WTC11 (cell line): Measurements from ENCODE around the gene FAT3. TPM values are rescaled to one million over a fixed set of nuclear protein-coding genes. Genes with fewer than 3 reads are reported as not detected.

Experiments
- ATAC-seq: fragments of 200-7000 bp; cut with Tn5 transposase; 2 replicates; pipeline ENCODE4 v1.10.0; 2021; ENCODE audit warnings: mild to moderate bottlenecking, moderate library complexity
- CTCF ChIA-PET: fragments of 300-600 bp; sonication (Branson Sonifier 250); formaldehyde crosslinking; loops from one replicate; lab custom pipeline; 2021; ENCODE audit warnings: antibody characterized with exemption; lab: Charles Lee
- POLR2A ChIA-PET: fragments of 350-600 bp; sonication (Branson Sonifier 250); formaldehyde crosslinking; loops from one replicate; lab custom pipeline; 2021; ENCODE audit warnings: antibody characterized with exemption; lab: Charles Lee
- DNase-seq: peaks from one replicate; pipeline ENCODE4 v3.0.0; 2021; ENCODE audit warnings: low spot score
- H3K27ac Mint-ChIP-seq: 2 replicates; pipeline ENCODE4 v1.8.0; 2021; ENCODE audit warnings: mixed read lengths
- H3K27me3 Mint-ChIP-seq: 2 replicates; pipeline ENCODE4 v1.8.0; 2021; ENCODE audit warnings: low read depth, mild to moderate bottlenecking, moderate library complexity, mixed read lengths
- H3K36me3 Mint-ChIP-seq: 2 replicates; pipeline ENCODE4 v1.8.0; 2021; ENCODE audit warnings: mixed read lengths
- H3K4me1 Mint-ChIP-seq: 2 replicates; pipeline ENCODE4 v1.8.0; 2022; ENCODE audit warnings: mixed read lengths
- H3K4me3 Mint-ChIP-seq: 2 replicates; pipeline ENCODE4 v1.8.0; 2021; ENCODE audit warnings: mild to moderate bottlenecking, moderate library complexity, mixed read lengths
- H3K9me3 Mint-ChIP-seq: 2 replicates; pipeline ENCODE4 v1.8.0; 2021; ENCODE audit warnings: mixed read lengths
- AR ChIP-seq: fragments of 250-450 bp; sonication (Bioruptor Pico); IDR thresholded peaks from 2 replicates; pipeline ENCODE4 v1.9.0; 2021; ENCODE audit warnings: mild to moderate bottlenecking
- CREB1 ChIP-seq: sonication (generic); formaldehyde crosslinking; IDR thresholded peaks from 2 replicates; pipeline ENCODE4 v1.8.0; 2023; ENCODE audit warnings: mild to moderate bottlenecking, missing genetic modification reagents
- FOXK1 ChIP-seq: sonication (generic); formaldehyde crosslinking; IDR thresholded peaks from 2 replicates; pipeline ENCODE4 v1.8.0; 2022; ENCODE audit warnings: mild to moderate bottlenecking, moderate library complexity, missing genetic modification reagents
- NFATC4 ChIP-seq: fragments of 250-450 bp; sonication (Bioruptor Pico); IDR thresholded peaks from 2 replicates; pipeline ENCODE4 v1.9.0; 2021; ENCODE audit warnings: mild to moderate bottlenecking
- NFYB ChIP-seq: sonication (generic); formaldehyde crosslinking; conservative IDR thresholded peaks from 2 replicates; pipeline ENCODE4 v1.8.0; 2022; ENCODE audit warnings: low read depth, missing genetic modification reagents
- NR2C2 ChIP-seq: sonication (generic); formaldehyde crosslinking; IDR thresholded peaks from 2 replicates; pipeline ENCODE4 v1.8.0; 2022; ENCODE audit warnings: mild to moderate bottlenecking, missing genetic modification reagents
- NR3C1 ChIP-seq: sonication (generic); formaldehyde crosslinking; conservative IDR thresholded peaks from 2 replicates; pipeline ENCODE4 v1.8.1; 2023; ENCODE audit warnings: low read depth, mild to moderate bottlenecking, missing genetic modification reagents
- total RNA-seq: library from RNA; stranded (reverse); gene quantifications from 3 replicates; pipeline ENCODE4 v1.2.3, GENCODE V29; 2021
- TF ChIP-seq, protein P1 (sequence below): sonication (generic); formaldehyde crosslinking; IDR thresholded peaks from 2 replicates; pipeline ENCODE4 v1.8.0; 2023; ENCODE audit warnings: missing genetic modification reagents, mild to moderate bottlenecking, borderline replicate concordance
- TF ChIP-seq, protein P2 (sequence below): sonication (generic); formaldehyde crosslinking; IDR thresholded peaks from 2 replicates; pipeline ENCODE4 v1.8.0; 2022; ENCODE audit warnings: missing genetic modification reagents
- TF ChIP-seq, protein P3 (sequence below): sonication (generic); formaldehyde crosslinking; IDR thresholded peaks from 2 replicates; pipeline ENCODE4 v1.8.1; 2022; ENCODE audit warnings: mild to moderate bottlenecking, moderate library complexity, missing genetic modification reagents
- TF ChIP-seq, protein P4 (sequence below): sonication (generic); formaldehyde crosslinking; conservative IDR thresholded peaks from 2 replicates; pipeline ENCODE4 v1.8.1; 2022; ENCODE audit warnings: mild to moderate bottlenecking, missing genetic modification reagents
- TF ChIP-seq, protein P5 (sequence below): sonication (generic); formaldehyde crosslinking; IDR thresholded peaks from 2 replicates; pipeline ENCODE4 v1.8.1; 2023; ENCODE audit warnings: mild to moderate bottlenecking, missing genetic modification reagents
- TF ChIP-seq, protein P6 (sequence below): sonication (generic); formaldehyde crosslinking; IDR thresholded peaks from 2 replicates; pipeline ENCODE4 v1.8.0; 2022; ENCODE audit warnings: mild to moderate bottlenecking, missing genetic modification reagents
- TF ChIP-seq, protein P7 (sequence below): sonication (generic); formaldehyde crosslinking; IDR thresholded peaks from 2 replicates; pipeline ENCODE4 v1.8.0; 2022; ENCODE audit warnings: mild to moderate bottlenecking, missing genetic modification reagents

The FAT3 gene
- total RNA-seq, 1 experiment from 2014 or later = 30.9 TPM

DNA sequence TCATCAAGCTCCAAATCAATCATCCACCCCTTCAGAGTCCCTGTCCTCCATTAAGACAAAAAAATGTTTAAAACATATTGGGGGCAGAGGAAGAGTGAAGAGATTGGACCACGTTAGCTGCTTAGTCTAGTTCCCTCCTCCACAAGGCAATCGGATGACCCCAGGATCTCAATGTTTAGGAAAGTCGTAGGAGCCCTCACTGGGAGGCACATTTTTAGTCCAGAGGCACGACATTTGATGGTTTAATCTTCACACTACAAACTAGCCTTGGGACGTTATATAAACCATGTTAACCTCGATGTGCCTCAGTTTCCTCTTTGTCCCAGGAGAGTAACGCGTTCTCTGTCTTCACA, 588 bp upstream of the FAT3 start:
- H3K9me3 Mint-ChIP-seq = peaks cover 9% of the 10 kb centered on the region
- H3K27ac Mint-ChIP-seq = no peak overlapping the region; the same call in 1 of the 2 replicates
- H3K36me3 Mint-ChIP-seq = peaks cover 12% of the 10 kb centered on the region
- ChIA-PET CTCF (interaction anchor here (1.3 to 2.2 kb wide), 7 partner anchors 12 to 165 kb away, joined by 3 to 8 read pairs (median 5); no protein-coding TSS in a partner anchor), POLR2A (no interaction called here)
- ATAC-seq (no peak), DNase-seq (no peak)
- TF ChIP-seq AR (no peak), NR2C2 (CRISPR knock-in tag) (no peak), NR3C1 (no peak)
- H3K27me3 Mint-ChIP-seq = peaks cover 60% of the 10 kb centered on the region
- H3K4me3 Mint-ChIP-seq = peak overlapping the region; percentile 94
- H3K4me1 Mint-ChIP-seq = peaks cover 64% of the 10 kb centered on the region

GRCh38 chr11:92225125-92225567, 528 bp downstream of the FAT3 start:
- CTCF ChIA-PET = interaction anchor here (0.6 to 2.0 kb wide), 6 partner anchors 9 to 286 kb away, joined by 3 to 14 read pairs (median 6); no protein-coding TSS in a partner anchor
- ATAC-seq = peak; percentile 1; the same call in 1 of the 2 replicates
- H3K27me3 Mint-ChIP-seq = peaks cover 58% of the 10 kb centered on the region
- H3K27ac Mint-ChIP-seq = no peak overlapping the region; the same call in 1 of the 2 replicates
- H3K4me3 Mint-ChIP-seq = peak overlapping the region; percentile 94
- H3K4me1 Mint-ChIP-seq = peaks cover 64% of the 10 kb centered on the region
- TF ChIP-seq CREB1 (CRISPR knock-in tag) (no peak), FOXK1 (CRISPR knock-in tag) (0 out of 2 replicates have a peak, but pooled peaks have one; percentile 7)
- TF ChIP-seq, protein P1, sequence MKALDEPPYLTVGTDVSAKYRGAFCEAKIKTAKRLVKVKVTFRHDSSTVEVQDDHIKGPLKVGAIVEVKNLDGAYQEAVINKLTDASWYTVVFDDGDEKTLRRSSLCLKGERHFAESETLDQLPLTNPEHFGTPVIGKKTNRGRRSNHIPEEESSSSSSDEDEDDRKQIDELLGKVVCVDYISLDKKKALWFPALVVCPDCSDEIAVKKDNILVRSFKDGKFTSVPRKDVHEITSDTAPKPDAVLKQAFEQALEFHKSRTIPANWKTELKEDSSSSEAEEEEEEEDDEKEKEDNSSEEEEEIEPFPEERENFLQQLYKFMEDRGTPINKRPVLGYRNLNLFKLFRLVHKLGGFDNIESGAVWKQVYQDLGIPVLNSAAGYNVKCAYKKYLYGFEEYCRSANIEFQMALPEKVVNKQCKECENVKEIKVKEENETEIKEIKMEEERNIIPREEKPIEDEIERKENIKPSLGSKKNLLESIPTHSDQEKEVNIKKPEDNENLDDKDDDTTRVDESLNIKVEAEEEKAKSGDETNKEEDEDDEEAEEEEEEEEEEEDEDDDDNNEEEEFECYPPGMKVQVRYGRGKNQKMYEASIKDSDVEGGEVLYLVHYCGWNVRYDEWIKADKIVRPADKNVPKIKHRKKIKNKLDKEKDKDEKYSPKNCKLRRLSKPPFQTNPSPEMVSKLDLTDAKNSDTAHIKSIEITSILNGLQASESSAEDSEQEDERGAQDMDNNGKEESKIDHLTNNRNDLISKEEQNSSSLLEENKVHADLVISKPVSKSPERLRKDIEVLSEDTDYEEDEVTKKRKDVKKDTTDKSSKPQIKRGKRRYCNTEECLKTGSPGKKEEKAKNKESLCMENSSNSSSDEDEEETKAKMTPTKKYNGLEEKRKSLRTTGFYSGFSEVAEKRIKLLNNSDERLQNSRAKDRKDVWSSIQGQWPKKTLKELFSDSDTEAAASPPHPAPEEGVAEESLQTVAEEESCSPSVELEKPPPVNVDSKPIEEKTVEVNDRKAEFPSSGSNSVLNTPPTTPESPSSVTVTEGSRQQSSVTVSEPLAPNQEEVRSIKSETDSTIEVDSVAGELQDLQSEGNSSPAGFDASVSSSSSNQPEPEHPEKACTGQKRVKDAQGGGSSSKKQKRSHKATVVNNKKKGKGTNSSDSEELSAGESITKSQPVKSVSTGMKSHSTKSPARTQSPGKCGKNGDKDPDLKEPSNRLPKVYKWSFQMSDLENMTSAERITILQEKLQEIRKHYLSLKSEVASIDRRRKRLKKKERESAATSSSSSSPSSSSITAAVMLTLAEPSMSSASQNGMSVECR = 0 out of 2 replicates have a peak, but pooled peaks have one; percentile 41
- peaks cover 8% of the 10 kb centered on the region for H3K9me3 Mint-ChIP-seq
- no peak for DNase-seq
- peaks cover 11% of the 10 kb centered on the region for H3K36me3 Mint-ChIP-seq
- POLR2A ChIA-PET = no interaction called here

GRCh38 chr11:92225568-92226330, 1.1 kb downstream of the FAT3 start:
- CTCF ChIA-PET = interaction anchor here (0.6 to 2.0 kb wide), 13 partner anchors 10 to 661 kb away, joined by 3 to 14 read pairs (median 5); no protein-coding TSS in a partner anchor
- POLR2A ChIA-PET = interaction anchor here (0.6 to 1.1 kb wide), 3 partner anchors 10 to 1296 kb away, joined by 3 to 4 read pairs (median 3); no protein-coding TSS in a partner anchor
- H3K4me1 Mint-ChIP-seq = peaks cover 60% of the 10 kb centered on the region
- H3K4me3 Mint-ChIP-seq = peak overlapping the region; percentile 94
- H3K9me3 Mint-ChIP-seq = peaks cover 2% of the 10 kb centered on the region
- peaks cover 5% of the 10 kb centered on the region for H3K36me3 Mint-ChIP-seq
- ATAC-seq (peak; percentile 15), DNase-seq (peak; percentile 54)
- peak overlapping the region; percentile 64 for H3K27ac Mint-ChIP-seq
- peaks cover 52% of the 10 kb centered on the region for H3K27me3 Mint-ChIP-seq
- TF ChIP-seq NFYB (CRISPR knock-in tag) = no peak
- TF ChIP-seq, protein P2, sequence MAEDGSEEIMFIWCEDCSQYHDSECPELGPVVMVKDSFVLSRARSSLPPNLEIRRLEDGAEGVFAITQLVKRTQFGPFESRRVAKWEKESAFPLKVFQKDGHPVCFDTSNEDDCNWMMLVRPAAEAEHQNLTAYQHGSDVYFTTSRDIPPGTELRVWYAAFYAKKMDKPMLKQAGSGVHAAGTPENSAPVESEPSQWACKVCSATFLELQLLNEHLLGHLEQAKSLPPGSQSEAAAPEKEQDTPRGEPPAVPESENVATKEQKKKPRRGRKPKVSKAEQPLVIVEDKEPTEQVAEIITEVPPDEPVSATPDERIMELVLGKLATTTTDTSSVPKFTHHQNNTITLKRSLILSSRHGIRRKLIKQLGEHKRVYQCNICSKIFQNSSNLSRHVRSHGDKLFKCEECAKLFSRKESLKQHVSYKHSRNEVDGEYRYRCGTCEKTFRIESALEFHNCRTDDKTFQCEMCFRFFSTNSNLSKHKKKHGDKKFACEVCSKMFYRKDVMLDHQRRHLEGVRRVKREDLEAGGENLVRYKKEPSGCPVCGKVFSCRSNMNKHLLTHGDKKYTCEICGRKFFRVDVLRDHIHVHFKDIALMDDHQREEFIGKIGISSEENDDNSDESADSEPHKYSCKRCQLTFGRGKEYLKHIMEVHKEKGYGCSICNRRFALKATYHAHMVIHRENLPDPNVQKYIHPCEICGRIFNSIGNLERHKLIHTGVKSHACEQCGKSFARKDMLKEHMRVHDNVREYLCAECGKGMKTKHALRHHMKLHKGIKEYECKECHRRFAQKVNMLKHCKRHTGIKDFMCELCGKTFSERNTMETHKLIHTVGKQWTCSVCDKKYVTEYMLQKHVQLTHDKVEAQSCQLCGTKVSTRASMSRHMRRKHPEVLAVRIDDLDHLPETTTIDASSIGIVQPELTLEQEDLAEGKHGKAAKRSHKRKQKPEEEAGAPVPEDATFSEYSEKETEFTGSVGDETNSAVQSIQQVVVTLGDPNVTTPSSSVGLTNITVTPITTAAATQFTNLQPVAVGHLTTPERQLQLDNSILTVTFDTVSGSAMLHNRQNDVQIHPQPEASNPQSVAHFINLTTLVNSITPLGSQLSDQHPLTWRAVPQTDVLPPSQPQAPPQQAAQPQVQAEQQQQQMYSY (CRISPR knock-in tag) = peak; percentile 60
- TF ChIP-seq, protein P3, sequence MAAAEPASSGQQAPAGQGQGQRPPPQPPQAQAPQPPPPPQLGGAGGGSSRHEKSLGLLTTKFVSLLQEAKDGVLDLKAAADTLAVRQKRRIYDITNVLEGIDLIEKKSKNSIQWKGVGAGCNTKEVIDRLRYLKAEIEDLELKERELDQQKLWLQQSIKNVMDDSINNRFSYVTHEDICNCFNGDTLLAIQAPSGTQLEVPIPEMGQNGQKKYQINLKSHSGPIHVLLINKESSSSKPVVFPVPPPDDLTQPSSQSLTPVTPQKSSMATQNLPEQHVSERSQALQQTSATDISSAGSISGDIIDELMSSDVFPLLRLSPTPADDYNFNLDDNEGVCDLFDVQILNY = no peak
- TF ChIP-seq NR3C1 = no peak
- TF ChIP-seq, protein P4, sequence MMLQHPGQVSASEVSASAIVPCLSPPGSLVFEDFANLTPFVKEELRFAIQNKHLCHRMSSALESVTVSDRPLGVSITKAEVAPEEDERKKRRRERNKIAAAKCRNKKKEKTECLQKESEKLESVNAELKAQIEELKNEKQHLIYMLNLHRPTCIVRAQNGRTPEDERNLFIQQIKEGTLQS (CRISPR knock-in tag) = no peak
- TF ChIP-seq, protein P5, sequence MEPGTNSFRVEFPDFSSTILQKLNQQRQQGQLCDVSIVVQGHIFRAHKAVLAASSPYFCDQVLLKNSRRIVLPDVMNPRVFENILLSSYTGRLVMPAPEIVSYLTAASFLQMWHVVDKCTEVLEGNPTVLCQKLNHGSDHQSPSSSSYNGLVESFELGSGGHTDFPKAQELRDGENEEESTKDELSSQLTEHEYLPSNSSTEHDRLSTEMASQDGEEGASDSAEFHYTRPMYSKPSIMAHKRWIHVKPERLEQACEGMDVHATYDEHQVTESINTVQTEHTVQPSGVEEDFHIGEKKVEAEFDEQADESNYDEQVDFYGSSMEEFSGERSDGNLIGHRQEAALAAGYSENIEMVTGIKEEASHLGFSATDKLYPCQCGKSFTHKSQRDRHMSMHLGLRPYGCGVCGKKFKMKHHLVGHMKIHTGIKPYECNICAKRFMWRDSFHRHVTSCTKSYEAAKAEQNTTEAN (CRISPR knock-in tag) = no peak
- TF ChIP-seq, protein P6, sequence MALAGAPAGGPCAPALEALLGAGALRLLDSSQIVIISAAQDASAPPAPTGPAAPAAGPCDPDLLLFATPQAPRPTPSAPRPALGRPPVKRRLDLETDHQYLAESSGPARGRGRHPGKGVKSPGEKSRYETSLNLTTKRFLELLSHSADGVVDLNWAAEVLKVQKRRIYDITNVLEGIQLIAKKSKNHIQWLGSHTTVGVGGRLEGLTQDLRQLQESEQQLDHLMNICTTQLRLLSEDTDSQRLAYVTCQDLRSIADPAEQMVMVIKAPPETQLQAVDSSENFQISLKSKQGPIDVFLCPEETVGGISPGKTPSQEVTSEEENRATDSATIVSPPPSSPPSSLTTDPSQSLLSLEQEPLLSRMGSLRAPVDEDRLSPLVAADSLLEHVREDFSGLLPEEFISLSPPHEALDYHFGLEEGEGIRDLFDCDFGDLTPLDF (CRISPR knock-in tag) = no peak
- TF ChIP-seq, protein P7, sequence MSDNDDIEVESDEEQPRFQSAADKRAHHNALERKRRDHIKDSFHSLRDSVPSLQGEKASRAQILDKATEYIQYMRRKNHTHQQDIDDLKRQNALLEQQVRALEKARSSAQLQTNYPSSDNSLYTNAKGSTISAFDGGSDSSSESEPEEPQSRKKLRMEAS = no peak
- TF ChIP-seq NFATC4 = no peak
